ENCODE results near the gene C6orf89.

The C6orf89 gene

GRCh38 chr6:36977470-36977941 lies 91.8 kb downstream of the C6orf89 start:
- DNase-seq (ENCODE audit: extremely low read depth, low read depth): no peak
- TF ChIP-seq CTCF (IDR thresholded peaks at IDR 0.05; ENCODE audit: low read depth, low read length): peak; percentile 31

Data from AG09319 (cell line).